GM18508 (cell line): ENCODE measurements around the gene CYP1A2.
"Not testable (repeated sequence)": the region's sequence is repeated elsewhere in the genome, so short reads cannot be mapped to it uniquely, and the experiment has no call there.

Source experiments
- ATAC-seq: cut with Tn5 transposase; IDR thresholded peaks from one replicate; pipeline ENCODE4 v1.9.1; 2021; ENCODE audit warnings: moderate number of reproducible peaks; ENCODE audit not compliant: insufficient read depth, unreplicated experiment

CYP1A2 gene

DNA sequence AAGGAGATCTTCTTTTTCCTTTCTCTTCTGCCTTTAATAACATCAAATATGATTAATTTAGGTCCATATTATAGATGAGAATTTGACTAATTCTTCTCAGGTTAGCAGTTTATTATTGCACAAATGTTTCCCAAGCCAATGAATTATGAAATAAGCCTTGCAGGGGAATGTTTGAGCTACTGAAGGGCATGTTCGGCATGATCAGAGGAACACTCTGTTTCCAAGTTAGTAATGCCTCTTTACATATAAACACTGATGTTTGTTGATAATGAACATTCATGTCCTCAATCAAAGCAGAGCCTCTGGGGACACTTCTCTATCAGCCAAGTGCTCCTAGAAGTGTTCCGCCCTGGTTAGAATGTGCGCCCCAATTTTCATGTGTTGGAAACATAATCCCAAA lies 13.3 kb upstream of the CYP1A2 start:
- ATAC-seq = no peak

DNA sequence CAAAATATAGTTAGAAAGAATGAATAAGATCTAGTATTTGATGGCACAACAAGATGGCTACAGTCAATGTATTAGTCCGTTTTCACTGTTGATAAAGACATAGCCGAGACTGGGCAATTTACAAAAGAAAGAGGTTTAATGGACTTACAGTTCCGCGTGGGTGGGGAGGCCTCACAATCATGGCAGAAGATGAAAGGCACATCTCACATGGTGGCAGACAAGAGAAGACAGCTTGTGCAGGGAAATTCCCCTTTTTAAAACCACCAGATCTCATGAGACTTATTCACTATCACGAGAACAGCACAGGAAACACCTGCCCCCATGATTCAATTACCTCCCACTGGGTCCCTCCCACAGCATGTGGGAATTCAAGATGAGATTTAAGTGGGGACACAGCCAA lies 10.4 kb upstream of the CYP1A2 start:
- not testable (repeated sequence) for ATAC-seq

DNA sequence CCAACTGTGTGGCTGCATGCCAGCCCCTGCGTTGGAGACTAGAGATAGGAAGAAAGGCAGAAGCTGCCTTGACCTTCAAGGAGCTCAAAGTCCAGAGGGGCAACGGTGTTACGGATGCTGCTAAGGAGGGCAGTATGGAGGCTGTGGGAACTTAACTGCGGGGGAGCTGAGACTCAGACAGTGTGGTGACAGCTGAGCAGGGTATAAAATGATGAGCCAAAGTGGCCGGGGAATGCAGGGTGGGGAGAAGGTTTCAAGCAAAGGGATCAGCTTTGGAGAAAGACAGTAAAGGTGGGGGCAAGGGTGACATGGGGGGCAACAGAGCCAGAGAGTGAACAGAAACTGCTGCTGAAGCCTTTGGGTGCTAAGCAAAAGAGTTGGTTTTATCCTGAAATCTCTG lies 6.2 kb upstream of the CYP1A2 start:
- no peak for ATAC-seq

DNA sequence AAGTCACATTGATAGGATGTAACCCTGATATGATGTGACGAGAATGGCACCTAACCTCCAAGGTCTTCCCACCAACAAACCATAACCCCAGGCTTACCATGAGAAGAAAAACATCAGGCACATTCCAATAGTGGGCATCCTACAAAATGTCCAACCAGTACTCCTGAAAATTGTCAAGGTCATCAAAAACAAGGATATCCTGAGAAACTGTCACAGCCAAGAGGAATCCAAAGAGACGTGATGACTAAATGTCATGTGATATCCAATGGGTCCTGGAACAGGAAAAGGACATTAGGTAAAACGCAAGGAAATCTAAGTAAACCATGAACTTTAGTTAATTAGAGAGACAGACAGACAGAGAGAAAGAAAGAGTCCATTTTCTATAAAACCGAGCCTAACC lies 2.3 kb upstream of the CYP1A2 start:
- no peak for ATAC-seq

DNA sequence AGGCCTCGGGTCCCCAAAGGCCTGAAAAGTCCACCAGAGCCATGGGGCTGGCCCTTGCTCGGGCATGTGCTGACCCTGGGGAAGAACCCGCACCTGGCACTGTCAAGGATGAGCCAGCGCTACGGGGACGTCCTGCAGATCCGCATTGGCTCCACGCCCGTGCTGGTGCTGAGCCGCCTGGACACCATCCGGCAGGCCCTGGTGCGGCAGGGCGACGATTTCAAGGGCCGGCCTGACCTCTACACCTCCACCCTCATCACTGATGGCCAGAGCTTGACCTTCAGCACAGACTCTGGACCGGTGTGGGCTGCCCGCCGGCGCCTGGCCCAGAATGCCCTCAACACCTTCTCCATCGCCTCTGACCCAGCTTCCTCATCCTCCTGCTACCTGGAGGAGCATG lies 1.2 kb downstream of the CYP1A2 start:
- no peak for ATAC-seq

DNA sequence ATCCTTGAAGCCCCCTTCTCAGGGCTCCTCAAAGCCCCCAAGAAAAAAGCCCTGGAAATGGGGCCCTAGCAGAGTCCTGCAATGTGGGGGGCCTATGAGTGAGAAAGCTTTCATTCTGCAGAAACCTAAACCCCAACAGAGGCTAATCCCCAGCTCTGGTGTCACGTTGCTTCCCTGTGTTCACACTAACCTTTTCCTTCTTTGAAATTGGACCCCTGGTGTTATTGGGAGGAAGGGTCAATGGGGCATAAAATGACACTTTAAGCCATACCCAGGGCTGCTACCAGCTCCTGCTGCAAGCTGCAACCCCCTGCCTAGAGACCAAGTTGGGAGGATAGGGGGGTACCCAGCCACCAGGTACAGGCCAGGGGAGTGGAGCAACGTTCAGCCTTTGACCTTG lies 2.1 kb downstream of the CYP1A2 start:
- ATAC-seq = no peak

DNA sequence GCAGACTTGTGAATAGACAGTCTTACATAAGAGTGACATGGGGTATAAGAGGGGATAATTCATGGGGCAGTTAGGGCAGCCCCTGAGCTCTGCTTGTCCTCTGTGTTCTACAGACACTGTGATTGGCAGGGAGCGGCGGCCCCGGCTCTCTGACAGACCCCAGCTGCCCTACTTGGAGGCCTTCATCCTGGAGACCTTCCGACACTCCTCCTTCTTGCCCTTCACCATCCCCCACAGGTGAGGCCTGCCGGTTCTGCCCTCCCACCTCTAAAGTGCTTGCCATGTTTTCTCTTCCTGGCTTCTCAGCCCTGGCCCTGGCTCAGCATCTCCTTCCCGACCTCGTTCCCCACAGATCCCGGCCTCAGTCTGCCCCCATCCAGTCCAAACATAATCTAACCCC lies 3.4 kb downstream of the CYP1A2 start:
- no peak for ATAC-seq

DNA sequence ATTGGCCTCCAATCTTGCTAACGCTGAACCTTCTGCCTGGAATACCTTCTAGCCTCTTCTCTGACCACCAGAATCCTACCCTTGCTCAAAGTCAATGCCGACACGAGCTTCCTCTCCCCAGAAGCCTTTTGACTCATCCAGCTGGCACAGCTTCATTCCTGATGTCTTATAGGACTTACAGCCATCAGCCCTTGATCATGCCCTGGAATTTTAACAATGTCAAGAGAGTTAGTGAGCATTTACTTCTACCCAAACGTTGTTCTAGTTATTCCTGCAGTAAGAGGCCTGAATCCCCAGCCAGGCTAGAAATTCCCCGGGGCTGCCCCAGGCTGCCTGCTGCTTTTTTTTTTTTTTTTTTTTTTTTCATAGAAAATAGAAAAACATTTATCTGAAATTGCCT lies 3.9 kb downstream of the CYP1A2 start:
- ATAC-seq = no peak

DNA sequence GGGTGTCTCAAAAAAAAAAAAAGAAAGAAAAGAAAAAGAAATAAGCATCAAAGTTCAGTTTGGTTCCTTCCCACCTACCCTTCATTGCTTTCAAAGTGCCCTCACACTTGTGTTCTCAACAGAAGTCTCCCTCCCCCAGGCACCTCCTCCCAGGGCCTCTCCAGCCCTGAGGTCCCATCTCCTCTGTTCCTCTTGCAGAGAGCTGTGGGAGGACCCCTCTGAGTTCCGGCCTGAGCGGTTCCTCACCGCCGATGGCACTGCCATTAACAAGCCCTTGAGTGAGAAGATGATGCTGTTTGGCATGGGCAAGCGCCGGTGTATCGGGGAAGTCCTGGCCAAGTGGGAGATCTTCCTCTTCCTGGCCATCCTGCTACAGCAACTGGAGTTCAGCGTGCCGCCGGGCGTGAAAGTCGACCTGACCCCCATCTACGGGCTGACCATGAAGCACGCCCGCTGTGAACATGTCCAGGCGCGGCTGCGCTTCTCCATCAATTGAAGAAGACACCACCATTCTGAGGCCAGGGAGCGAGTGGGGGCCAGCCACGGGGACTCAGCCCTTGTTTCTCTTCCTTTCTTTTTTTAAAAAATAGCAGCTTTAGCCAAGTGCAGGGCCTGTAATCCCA lies 6.1 kb downstream of the CYP1A2 start:
- no peak for ATAC-seq

DNA sequence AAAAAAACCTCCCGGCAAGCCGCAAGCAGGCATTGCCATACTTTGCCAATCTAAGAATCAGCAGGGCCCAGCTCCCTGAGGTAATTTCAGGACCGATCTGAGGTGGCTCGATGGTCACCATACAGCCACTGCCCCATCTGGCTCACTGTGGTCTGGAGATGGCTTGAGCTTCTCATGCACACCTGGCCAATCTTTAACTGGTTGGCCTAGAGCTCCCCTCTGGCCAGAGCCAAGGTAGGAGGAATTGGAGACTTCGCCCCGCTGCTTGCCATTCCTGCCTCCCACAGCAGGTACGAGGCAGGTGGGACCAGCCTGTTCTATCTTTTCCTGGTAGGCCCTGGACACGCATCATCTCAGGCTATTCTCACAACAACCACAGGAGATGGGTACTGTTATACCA lies 10.1 kb downstream of the CYP1A2 start:
- ATAC-seq = no peak

DNA sequence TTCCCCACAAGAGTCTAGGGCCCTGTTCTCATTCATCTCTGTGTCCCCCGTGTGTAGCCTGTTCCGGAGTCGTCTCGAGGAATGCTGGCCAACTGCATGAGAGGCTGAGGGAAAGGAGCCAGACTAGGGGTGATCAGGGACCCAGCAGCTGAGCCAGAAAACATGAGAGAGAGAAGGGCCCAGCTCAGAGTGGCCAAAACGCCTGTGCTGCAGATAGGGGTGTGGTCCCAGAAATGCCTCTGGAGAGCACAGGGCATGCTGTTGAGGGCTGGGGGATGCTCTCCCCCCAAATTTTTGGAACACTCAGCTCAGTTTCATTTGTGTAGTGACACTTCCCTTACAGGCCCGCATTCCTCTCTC lies 14.1 kb downstream of the CYP1A2 start:
- ATAC-seq = no peak

DNA sequence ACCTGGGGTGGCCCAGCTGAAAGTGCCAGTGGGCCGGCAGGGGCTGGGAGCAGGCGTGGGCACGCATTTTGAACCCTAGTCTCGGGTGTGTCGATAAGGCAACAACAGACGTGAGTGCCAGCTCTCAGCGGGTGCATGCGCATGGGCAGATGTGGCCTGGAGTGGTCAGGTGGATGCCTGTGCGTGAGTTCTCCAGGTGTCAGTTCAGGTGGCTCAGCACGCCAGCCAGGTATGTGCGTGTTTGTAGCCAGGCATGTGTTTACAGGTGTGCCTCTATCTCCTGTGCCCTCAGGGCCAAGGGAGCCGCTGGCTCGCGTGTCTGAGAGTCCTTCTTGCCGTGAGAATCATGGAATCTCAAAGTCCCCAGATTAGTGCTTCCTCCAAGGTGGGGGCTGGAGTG lies 14.8 kb downstream of the CYP1A2 start:
- no peak for ATAC-seq

DNA sequence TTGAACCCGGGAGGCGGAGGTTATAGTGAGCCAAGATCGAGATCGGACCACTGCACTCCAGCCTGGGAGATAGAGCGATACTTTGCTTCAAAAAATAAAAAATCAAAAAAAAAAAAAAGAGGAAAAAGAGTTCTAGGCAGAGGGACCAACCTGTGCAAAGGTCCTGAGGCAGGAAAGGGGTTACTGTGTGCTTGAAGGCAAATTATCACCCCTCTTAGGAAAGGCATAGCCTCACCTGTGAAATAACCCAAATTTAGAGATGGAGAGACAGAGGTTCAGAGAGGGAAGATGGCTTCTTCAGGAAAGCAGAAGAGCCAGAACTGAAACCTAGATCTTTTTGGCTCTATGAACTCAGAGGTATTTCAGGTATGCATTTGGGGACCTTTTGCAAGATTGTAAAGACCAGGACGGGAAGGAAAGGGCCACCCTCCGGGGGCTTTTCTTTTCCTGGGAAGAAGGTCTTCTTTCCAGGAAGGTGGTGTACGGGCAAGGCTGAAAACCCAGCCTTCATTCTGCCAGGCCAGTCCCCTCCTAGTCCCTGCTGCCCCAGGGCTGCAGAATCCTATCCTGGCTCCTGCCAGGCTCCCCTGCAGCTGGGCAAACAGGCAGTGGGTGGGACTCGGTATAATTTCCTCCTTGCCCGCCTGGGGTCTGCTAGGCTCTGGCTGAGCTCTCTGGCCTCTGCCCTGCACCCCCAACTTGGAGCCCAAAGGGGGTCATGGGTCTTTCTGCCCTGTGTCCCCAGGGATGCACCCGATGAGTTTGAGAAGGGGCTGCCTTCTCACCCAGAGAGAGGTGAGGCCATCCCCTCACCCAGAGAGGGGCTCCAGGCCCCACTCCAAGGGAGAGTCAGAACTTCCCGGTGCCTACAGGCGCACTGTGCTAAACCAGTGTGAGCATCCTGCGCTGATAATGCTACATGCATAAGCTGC lies 18.8 kb downstream of the CYP1A2 start:
- no peak for ATAC-seq

DNA sequence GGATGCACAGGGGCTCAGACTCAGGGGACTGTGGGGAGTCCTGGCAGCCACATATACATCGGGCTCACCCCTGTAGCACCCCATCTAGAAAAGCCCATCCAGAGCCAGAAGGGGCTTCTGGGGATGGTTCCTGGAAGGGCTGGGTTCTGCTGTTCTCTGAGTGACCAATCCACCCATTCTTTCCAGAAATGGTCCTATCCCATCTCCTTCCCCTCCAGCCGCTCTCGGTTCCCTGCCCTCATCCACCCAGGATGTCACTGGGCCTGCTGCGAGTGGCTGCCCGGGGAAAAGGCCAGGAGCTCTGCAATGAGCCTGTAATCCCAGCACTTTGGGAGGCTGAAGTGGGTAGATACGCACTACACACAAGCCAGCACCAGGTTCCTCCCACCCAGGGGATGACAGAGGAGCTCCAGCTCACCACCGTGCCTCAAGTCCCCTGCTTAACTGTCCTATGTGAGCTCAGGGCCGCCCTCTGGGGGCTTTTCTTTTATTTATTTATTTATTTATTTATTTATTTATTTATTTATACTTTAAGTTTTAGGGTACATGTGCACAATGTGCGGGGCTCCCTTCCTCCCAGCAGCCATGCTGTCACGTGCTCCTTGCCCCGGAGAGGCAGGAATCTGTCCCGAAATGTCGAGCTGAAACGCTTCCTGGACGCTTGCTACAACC lies 19.6 kb downstream of the CYP1A2 start:
- no peak for ATAC-seq

DNA sequence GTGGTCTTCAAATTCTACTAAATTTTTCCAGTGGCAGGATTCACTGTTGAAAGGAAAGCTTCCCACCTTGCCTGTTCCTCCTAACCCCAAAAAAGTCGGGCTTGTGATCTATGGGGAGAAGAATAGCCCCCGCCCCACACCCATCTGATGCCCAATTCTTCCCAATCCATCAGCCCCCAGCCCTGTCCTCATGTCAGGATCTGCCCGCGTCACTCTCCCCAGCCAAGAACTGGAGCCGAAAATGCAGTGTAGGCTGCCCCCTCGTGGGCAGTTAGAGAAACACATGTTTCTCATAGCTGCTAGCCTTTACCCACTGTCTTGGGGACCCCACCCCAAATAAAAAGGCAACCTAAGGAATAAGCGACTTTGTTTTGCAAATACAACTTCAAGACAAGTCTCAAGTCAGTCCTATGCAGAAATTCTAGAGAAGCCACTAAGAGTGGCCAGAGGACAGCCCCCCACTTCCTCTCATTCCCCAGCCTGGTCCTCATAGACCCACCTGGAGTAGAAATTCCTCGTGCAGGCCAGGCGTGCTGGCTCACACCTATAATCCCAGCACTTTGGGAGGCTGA lies 20.2 kb downstream of the CYP1A2 start:
- ATAC-seq = no peak

DNA sequence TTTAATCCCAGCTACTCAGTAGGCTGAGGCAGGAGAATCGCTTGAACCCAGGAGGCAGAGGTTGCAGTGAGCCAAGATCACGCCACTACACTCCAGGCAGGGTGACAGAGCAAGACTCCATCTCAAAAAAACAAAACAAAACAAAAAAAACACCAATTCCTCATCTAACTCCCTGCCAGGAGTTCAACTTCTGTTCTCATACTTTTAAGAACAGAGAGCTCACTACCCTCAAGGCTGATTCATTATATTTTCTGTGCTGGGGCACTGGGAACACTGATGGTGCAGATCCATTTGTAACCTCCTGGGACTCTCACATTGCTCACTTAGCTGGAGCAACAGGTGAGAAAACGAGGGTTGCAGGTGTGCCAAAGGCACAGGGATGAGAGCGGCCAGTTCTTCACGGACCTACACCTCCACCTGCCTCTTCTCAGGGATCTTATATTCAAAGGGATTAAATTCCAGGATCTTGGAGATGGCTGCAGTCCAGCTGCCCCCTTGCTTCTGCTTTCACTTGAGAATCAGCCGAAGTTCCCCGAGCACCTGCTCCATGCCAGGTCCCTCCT lies 20.9 kb downstream of the CYP1A2 start:
- ATAC-seq = no peak

DNA sequence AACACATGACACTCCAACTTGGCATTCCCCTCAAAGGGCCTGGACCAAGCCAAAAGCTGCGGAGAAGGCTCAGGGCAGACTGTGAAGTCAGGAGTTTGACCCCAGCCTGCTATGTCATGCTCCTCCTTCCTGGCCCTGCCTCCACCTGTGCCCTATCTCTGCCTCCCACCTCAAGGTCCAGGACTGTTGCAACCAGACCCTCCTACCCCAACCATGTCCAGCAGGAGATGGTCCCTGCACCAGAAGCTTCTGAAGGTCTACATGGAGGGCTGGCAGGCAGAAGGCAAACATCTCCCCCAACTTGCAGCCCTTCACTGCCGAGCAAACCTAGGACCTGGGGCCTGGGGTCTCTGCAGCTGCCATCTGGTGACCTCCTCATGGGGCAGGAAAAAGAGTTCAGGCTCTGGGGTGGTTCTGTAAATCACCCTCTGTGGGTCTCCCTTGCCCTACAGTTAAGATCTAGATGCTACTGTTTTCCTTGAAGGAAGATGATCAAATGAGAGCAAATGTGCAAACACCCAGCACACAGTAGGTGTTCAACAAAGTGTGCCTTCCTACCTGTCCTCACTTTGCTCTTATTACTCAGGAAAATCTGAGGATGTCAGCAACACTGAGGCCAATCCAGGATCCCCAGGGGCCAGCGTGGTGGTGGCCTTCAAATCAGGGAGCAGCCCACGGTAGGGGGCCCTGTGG lies 21.7 kb downstream of the CYP1A2 start:
- no peak for ATAC-seq

DNA sequence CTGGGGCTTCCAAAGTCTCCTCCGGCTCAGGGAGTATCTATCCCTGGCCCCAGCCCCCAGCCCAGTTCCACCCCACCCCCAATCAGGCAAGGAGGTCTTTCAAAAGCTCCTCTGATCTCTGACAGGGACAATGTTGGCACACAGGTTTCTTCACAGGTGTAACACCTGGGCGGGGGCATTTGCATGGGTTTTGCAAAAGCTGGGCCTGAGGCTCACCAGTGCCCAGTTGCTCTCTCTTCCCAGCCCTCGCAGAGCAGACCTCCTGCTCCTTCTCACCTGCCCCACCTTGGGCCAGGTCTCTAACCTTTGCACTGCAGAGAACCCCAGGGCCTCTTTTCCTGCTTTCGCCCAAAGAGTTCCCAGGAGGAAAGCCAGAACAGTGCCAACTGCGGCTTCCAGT lies 24.7 kb downstream of the CYP1A2 start:
- ATAC-seq = no peak

DNA sequence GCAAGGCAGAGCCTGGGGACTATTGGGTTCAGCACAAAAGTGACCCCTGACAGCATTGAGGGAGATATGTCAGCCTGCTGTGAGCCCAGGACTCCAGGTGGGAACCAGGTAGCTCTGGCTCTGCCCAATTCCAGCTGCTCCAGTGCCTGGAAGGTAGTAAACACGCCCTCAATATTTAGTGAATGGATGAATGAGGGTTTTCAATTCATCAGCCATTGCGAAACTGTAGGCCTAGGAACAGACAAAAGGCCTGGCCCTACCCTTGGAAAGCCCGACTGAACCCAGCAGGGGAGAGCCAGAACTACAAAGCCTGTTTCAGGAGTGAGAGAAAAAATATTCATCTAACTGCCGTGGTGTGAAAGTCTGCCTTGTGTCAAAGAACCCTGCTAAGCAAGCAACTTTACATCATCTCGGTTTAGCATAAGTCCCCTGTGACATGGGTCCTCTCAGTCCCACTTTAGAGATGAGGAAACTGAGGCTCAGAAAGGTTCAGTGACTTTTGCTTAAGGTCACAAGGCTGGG lies 25.1 kb downstream of the CYP1A2 start:
- ATAC-seq = no peak

DNA sequence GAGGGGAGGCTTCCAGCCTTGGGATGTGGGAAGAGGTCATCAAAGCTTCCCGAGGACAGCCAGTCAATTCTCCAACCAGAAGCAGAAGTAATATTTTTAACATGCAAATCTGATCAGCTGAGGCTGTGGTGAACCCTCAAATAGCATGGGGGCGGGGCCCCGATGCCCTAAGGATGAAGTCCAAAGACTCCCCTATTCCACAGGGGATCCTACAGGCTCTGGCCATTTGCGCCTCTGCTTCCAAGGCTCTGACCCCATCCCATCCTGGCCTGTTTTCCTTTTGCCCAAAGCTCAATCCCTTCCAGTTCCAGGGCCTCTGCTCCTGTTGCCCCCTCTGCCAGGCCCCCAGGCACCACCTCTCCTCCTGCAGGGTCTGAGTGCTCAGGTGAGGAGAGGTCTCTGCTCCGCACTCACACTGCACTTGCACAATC lies 26.5 kb downstream of the CYP1A2 start:
- ATAC-seq = no peak
